Measurements from ENCODE around the gene SDK2.

DNA sequence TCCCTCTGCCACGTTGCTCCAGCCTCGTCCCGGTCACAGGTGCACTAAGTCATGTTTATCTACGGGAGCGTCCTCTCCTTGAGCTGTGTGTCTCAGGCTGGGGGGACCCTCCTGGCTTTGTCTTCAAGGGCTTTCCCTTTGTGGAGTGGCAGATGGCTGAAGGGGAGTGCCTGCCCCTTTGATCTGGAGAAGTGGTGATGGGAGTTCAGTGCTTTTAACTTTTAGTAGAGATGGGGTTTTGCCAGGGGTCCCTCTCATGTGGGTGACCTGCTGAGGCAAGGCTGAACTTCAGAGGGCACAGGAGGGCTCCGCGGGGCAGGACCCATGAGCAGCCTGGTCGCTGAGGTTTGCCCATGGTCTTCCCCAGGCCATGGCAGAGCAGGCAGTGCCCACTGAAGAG is 259.3 kb downstream of the SDK2 start:
- TF ChIP-seq BHLHE40 (IDR thresholded peaks at IDR 0.05; ENCODE audit: borderline replicate concordance) (no peak), FOXK2 (IDR thresholded peaks at IDR 0.05) (no peak), ELF4 (IDR thresholded peaks at IDR 0.05) (no peak), SP1 (IDR thresholded peaks at IDR 0.05) (no peak), NFRKB (IDR thresholded peaks at IDR 0.05) (no peak), SUZ12 (IDR thresholded peaks at IDR 0.05) (no peak), FOXM1 (IDR thresholded peaks at IDR 0.05; ENCODE audit: borderline replicate concordance) (no peak), FOXA1 (IDR thresholded peaks at IDR 0.05) (no peak), TARDBP (IDR thresholded peaks at IDR 0.05) (no peak), L3MBTL2 (conservative IDR thresholded peaks at IDR 0.05) (no peak)
